ENCODE data around the gene HLA-C. TPM values are rescaled to one million over a fixed set of nuclear protein-coding genes. Genes with fewer than 3 reads are reported as not detected.

HLA-C gene
- total RNA-seq, 4 donors from 2014 or later, result 200 to 1,614 (median 1,271) TPM

DNA sequence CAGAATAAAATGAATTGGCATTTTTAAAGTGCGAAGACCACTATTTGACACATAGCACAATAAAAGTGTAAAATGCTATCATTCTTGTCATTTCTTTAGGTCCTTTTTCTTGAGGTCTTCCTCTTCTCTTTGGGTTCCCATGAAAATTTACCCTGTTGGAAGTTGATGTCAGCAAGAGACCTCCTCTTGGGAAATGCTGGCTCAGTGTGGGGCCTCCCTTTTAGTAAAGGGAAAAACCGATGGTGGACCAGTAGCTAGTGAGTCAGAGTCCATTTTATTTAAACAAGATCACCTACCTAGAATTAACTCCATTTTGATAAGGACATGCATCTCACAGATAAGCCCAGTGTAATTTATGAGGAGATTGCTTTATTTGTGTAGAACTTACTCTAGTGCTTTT is 37.7 kb upstream of the HLA-C start:
- in situ Hi-C loops (cut with MboI; ENCODE audit: low pct_ligation_motif_present in 1 of 4, low pct_unique_long_range_greater_than_20kb in 1 of 4, low sequenced_read_pairs in 3 of 4) (no loop called here), intact Hi-C loops (cut with DNase I; ENCODE audit: low total_unique reads) (no loop called here)
- Histone ChIP-seq H3K27me3 (peaks cover 36% of the 10 kb centered on the region), H3K4me1 (peaks cover 0 to 15% (median 10%) of the 10 kb centered on the region in 4 donors), H3K36me3 (no peaks in the 10 kb centered on the region), H3K9me3 (no peaks in the 10 kb centered on the region), H3K27ac (no peak overlapping the region), H3K4me3 (no peak overlapping the region)
- no peak for TF ChIP-seq EP300 (IDR thresholded peaks at IDR 0.05; ENCODE audit: low read depth)
- TF ChIP-seq POLR2AphosphoS5 (IDR thresholded peaks at IDR 0.05), result no peak
- no peak for DNase-seq
- 69 to 78% methylated on average over 2 of the region's 2 CpGs for WGBS, 2 donors (ENCODE audit: low coverage in 1 of 2)

DNA sequence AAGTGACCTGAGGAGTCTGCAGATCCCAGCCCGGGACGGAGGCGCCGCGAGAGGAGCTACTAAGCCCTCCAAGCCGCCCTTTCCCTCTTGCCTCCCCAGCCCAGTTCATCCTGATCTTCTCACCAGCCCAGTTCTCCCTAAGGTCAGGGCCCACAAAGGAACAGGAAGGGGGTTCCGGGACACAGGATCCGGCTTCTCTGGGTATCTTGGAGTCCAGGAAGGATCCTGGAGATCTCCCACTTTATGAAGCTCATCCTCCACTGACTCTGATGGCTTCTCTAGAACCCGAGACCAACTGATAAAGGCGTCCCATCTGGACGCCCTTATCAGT is 36.9 kb upstream of the HLA-C start:
- TF ChIP-seq, protein P1, sequence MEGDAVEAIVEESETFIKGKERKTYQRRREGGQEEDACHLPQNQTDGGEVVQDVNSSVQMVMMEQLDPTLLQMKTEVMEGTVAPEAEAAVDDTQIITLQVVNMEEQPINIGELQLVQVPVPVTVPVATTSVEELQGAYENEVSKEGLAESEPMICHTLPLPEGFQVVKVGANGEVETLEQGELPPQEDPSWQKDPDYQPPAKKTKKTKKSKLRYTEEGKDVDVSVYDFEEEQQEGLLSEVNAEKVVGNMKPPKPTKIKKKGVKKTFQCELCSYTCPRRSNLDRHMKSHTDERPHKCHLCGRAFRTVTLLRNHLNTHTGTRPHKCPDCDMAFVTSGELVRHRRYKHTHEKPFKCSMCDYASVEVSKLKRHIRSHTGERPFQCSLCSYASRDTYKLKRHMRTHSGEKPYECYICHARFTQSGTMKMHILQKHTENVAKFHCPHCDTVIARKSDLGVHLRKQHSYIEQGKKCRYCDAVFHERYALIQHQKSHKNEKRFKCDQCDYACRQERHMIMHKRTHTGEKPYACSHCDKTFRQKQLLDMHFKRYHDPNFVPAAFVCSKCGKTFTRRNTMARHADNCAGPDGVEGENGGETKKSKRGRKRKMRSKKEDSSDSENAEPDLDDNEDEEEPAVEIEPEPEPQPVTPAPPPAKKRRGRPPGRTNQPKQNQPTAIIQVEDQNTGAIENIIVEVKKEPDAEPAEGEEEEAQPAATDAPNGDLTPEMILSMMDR (IDR thresholded peaks at IDR 0.05), result no peak
- TF ChIP-seq POLR2A (IDR thresholded peaks at IDR 0.05), result no peak
- no peak for TF ChIP-seq POLR2AphosphoS5 (IDR thresholded peaks at IDR 0.05)
- no peak for TF ChIP-seq EP300 (IDR thresholded peaks at IDR 0.05; ENCODE audit: low read depth)
- no peak for DNase-seq
- in situ Hi-C loops (cut with MboI; ENCODE audit: low pct_ligation_motif_present in 1 of 4, low pct_unique_long_range_greater_than_20kb in 1 of 4, low sequenced_read_pairs in 3 of 4), result no loop called here
- Histone ChIP-seq H3K4me1 (peaks cover 0 to 15% (median 10%) of the 10 kb centered on the region in 4 donors), H3K9me3 (no peaks in the 10 kb centered on the region), H3K4me3 (peak overlapping the region in 3 of 4 donors; percentile 29 to 51 (median 33)), H3K36me3 (no peaks in the 10 kb centered on the region), H3K27ac (no peak overlapping the region), H3K27me3 (peaks cover 38% of the 10 kb centered on the region)
- intact Hi-C loops (cut with DNase I; ENCODE audit: low total_unique reads), result no loop called here
- 34% methylated on average over 11 of the region's 11 CpGs; no CpG with 5 or more reads in 1 of the 2 donors for WGBS, 2 donors (ENCODE audit: low coverage in 1 of 2)

DNA sequence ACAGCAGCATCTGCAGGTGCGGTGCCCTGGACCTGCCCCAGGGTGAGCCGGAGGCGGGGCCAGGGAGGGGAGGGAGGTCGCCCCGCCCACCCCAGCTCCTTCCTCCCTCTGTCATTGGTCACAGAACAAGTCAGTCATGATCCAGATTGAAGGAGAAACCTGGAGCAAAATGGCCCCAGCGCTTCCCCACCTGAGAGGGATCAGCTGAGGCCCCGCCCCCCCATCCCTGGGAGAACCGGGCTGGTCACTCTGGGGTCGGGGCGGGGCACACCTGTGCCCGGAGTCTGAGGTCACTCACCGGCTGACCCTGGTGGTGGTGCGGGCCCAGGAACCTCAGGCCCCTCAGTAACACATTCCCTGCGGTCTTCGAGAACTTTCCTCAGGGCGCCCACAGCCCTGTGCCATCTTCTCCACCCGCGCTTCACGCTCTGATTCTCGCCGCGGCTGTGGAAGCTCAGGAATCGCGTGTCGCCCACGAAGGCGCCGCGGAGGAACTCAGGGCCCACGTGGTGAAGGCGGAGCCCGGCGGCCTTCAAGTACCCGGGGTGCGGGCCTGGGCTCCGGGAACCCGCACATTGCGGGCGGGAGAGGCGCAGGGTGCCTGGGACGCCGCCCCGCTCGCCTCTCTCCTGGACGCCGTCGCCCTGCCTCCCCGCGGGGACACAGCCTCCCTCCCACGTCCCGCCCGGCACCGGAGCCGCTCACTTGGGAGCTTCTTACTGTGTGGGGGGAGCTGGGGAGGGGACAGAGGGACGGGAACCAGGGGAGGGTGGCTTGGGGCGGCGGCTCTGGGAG is 36.4 kb upstream of the HLA-C start:
- DNase-seq, result peak; percentile 73
- in situ Hi-C loops (cut with MboI; ENCODE audit: low pct_ligation_motif_present in 1 of 4, low pct_unique_long_range_greater_than_20kb in 1 of 4, low sequenced_read_pairs in 3 of 4), result no loop called here
- Histone ChIP-seq H3K4me3 (peak overlapping the region; percentile 14 to 51 (median 31)), H3K4me1 (peaks cover 0 to 15% (median 10%) of the 10 kb centered on the region in 4 donors), H3K36me3 (no peaks in the 10 kb centered on the region), H3K27me3 (peaks cover 39% of the 10 kb centered on the region), H3K9me3 (no peaks in the 10 kb centered on the region), H3K27ac (peak overlapping the region in 1 of 4 donors; percentile 26)
- WGBS, 2 donors (ENCODE audit: low coverage in 1 of 2), result 0 to 8% methylated on average over 2 to 34 of the region's 57 CpGs
- TF ChIP-seq POLR2A (IDR thresholded peaks at IDR 0.05) (no peak), POLR2AphosphoS5 (IDR thresholded peaks at IDR 0.05) (no peak), EP300 (IDR thresholded peaks at IDR 0.05; ENCODE audit: low read depth) (no peak)
- TF ChIP-seq, protein P1 (IDR thresholded peaks at IDR 0.05), result no peak
- intact Hi-C loops (cut with DNase I; ENCODE audit: low total_unique reads), result no loop called here

DNA sequence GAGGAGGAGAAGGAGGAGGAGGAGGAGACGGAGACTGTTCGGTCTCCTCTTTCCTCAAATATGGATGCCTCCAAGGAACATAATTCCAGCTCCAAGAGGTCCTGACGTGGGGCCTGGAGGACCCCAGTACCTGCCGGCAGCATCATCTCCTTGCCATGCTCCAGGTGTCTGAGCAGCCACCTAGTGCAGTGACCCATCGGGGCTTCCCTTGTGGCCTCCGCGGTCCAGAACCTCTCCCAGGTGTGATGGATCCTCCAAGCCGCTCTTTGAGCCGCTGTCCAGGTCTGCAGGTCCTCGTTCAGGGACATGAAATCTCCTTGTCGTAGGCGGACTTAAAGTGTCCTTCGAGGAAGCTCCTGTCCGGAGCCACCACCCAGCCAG is 35.8 kb upstream of the HLA-C start:
- in situ Hi-C loops (cut with MboI; ENCODE audit: low pct_ligation_motif_present in 1 of 4, low pct_unique_long_range_greater_than_20kb in 1 of 4, low sequenced_read_pairs in 3 of 4) (no loop called here), intact Hi-C loops (cut with DNase I; ENCODE audit: low total_unique reads) (no loop called here)
- H3K4me3 ChIP-seq, result peak overlapping the region in 2 of 4 donors; percentile 29 to 51
- H3K27me3 ChIP-seq, result peaks cover 39% of the 10 kb centered on the region
- DNase-seq, result no peak
- TF ChIP-seq, protein P1 (IDR thresholded peaks at IDR 0.05), result no peak
- TF ChIP-seq EP300 (IDR thresholded peaks at IDR 0.05; ENCODE audit: low read depth) (no peak), POLR2A (IDR thresholded peaks at IDR 0.05) (no peak), POLR2AphosphoS5 (IDR thresholded peaks at IDR 0.05) (no peak)
- peaks cover 0 to 15% (median 10%) of the 10 kb centered on the region in 4 donors for H3K4me1 ChIP-seq
- 65% methylated on average over 14 of the region's 14 CpGs; no CpG with 5 or more reads in 1 of the 2 donors for WGBS, 2 donors (ENCODE audit: low coverage in 1 of 2)
- no peaks in the 10 kb centered on the region for H3K9me3 ChIP-seq
- H3K27ac ChIP-seq, result no peak overlapping the region
- H3K36me3 ChIP-seq, result no peaks in the 10 kb centered on the region
